Measurements from ENCODE around the gene GXYLT2.
"Not testable (repeated sequence)": the region's sequence is repeated elsewhere in the genome, so short reads cannot be mapped to it uniquely, and the experiment has no call there.

Gene GXYLT2

DNA sequence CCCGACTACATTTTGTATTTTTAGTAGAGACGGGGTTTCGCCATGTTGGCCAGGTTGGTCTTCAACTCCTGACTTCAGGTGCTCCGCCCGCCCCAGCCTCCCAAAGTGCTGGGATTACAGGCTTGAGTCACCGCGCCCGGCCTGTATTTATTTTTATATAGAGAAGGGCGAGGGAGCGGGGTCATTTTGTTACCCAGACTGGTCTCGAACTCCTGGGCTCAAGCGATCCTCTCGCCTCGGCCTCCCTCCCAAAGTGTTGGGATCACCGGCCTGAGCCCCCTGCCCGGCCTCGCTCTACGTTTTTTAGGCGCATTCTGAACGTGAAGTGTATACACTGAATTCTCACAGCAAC is 108.3 kb downstream of the GXYLT2 start:
- DNase-seq (ENCODE audit: extremely low spot score), result no peak
- CTCF ChIA-PET, result interaction anchor here (2.0 to 3.0 kb wide), 2 partner anchors 10 to 60 kb away, joined by 4 to 8 read pairs; no protein-coding TSS in a partner anchor
- POLR2A ChIA-PET, result no interaction called here
- TF ChIP-seq, protein P1, sequence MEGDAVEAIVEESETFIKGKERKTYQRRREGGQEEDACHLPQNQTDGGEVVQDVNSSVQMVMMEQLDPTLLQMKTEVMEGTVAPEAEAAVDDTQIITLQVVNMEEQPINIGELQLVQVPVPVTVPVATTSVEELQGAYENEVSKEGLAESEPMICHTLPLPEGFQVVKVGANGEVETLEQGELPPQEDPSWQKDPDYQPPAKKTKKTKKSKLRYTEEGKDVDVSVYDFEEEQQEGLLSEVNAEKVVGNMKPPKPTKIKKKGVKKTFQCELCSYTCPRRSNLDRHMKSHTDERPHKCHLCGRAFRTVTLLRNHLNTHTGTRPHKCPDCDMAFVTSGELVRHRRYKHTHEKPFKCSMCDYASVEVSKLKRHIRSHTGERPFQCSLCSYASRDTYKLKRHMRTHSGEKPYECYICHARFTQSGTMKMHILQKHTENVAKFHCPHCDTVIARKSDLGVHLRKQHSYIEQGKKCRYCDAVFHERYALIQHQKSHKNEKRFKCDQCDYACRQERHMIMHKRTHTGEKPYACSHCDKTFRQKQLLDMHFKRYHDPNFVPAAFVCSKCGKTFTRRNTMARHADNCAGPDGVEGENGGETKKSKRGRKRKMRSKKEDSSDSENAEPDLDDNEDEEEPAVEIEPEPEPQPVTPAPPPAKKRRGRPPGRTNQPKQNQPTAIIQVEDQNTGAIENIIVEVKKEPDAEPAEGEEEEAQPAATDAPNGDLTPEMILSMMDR (IDR thresholded peaks at IDR 0.05; ENCODE audit: control extremely low read depth, extremely low read depth, low read depth, missing control alignments), result no peak

DNA sequence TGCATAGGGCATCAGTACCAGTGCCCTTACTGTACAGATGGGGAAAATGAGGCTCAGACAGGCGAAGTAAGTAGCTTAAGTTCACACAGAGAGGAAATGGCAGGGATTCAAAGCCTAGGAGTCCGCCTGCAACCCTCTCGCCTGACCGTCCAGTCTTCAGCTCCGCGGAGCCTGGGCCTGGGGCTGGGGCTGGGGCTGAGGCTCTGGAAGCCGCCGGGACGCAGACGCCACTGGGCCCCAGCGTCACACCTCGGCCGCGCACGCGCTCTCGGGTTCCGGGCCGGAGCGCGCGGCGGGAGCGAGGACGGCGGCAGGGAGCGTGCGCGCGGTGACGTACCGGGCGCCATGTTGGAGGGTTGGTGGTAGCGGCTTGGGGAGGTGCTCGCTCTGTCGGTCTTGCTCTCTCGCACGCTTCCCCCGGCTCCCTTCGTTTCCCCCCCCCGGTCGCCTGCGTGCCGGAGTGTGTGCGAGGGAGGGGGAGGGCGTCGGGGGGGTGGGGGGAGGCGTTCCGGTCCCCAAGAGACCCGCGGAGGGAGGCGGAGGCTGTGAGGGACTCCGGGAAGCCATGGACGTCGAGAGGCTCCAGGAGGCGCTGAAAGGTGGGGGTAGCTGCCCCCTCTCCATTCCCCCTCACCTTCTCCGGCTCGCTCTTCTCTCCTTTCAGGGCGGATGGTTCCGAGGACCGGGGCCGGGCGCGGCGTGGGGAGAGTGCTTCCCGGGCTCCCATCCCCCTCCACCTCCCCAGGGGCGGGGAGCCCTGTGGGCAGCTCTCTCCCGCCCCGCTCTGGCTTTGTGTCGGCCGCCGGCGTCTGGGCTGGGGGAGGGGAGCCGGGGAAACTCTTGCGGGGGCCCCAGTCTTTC is 108.9 kb downstream of the GXYLT2 start, which contains the start of gene PPP4R2:
PPP4R2 (plus strand) TSS at position 339 of the 861 bp plus-strand sequence; CDS start at position 566, 227 bp downstream.
- peak; percentile 91 for DNase-seq (ENCODE audit: extremely low spot score)
- CTCF ChIA-PET, result interaction anchor here (1.3 to 2.0 kb wide), 8 partner anchors 10 to 686 kb away, joined by 3 to 21 read pairs (median 5); no protein-coding TSS in a partner anchor
- POLR2A ChIA-PET, result no interaction called here
- TF ChIP-seq, protein P1 (IDR thresholded peaks at IDR 0.05; ENCODE audit: control extremely low read depth, extremely low read depth, low read depth, missing control alignments), result peak; percentile 19

DNA sequence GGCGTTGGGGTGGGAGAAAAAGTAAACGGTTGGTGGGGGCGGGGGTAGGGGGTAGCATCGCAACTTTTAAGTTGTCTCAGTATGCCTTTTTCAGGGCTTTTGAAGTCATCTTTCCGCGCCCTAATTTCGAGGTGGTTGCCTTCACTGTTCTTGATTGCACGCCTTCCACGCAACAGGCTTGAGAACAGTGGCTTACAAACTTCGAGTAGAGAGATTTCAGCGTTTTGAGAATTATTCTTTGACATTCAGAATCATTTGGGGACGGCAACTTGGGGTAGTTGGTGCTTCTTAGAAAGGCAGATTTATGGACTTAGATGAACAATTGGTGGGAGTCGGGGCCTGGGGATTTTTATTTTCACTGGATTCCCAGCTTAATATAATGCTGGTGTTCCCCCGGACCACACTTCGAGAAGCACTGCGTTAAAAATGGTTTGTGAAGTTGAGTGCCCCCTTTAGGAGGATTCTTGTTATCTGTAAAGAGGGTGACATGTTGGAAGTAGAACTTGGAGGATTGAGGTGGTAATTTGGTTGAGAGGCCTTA is 109.6 kb downstream of the GXYLT2 start:
- peak; percentile 48 for DNase-seq (ENCODE audit: extremely low spot score)
- ChIA-PET CTCF (interaction anchor here (1.3 to 1.9 kb wide), 9 partner anchors 9 to 687 kb away, joined by 3 to 21 read pairs (median 5); no protein-coding TSS in a partner anchor), POLR2A (no interaction called here)
- TF ChIP-seq, protein P1 (IDR thresholded peaks at IDR 0.05; ENCODE audit: control extremely low read depth, extremely low read depth, low read depth, missing control alignments), result peak; percentile 47

DNA sequence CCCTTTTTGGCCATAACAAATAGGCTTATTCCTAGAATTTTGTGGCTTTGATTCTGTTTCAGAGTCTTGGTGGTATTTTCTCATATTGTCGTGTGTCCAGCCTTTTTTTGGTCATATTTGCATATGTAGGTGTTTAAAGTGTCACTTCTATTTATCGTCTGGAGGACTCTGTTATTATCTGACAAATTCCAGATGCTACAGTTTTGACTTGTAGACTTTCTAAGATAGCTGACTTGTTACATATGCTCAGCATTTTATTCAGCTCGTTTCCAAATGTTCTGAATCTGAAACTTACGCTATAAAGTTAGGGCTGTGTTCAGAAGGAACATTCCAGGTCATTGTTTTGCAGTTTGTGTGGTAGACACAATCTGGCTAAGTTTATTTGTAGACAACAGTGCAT is 110.6 kb downstream of the GXYLT2 start:
- DNase-seq (ENCODE audit: extremely low spot score), result no peak
- POLR2A ChIA-PET, result interaction anchor here (0.8 kb wide), 1 partner anchor 1778 kb away, joined by 3 read pairs; no protein-coding TSS in a partner anchor
- CTCF ChIA-PET, result interaction anchor here (1.5 to 4.2 kb wide), 4 partner anchors 11 to 60 kb away, joined by 3 to 31 read pairs (median 4); no protein-coding TSS in a partner anchor
- TF ChIP-seq, protein P1 (IDR thresholded peaks at IDR 0.05; ENCODE audit: control extremely low read depth, extremely low read depth, low read depth, missing control alignments), result no peak

DNA sequence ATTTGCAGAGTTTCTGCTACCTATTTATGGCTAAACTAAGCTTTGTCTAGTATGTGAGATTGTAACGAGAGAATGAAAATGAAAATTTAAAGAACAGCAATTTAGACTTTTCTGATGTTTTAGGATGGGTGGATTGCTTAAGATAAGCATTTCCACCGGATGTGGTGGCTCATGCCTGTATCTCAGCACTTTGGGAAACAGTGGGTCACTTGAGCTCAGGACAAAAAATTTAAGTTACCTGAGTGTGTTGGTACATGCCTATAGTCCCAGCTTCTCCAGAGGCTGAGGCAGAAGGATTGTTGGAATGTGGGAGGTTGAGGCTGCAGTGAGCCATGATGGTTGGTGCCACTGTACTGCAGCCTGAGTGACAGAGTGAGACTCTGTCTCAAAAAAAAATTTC is 112.1 kb downstream of the GXYLT2 start:
- CTCF ChIA-PET, result interaction anchor here (0.7 to 4.2 kb wide), 4 partner anchors 10 to 62 kb away, joined by 3 to 31 read pairs (median 4); no protein-coding TSS in a partner anchor
- POLR2A ChIA-PET, result no interaction called here
- DNase-seq (ENCODE audit: extremely low spot score), result no peak
- TF ChIP-seq, protein P1 (IDR thresholded peaks at IDR 0.05; ENCODE audit: control extremely low read depth, extremely low read depth, low read depth, missing control alignments), result no peak

DNA sequence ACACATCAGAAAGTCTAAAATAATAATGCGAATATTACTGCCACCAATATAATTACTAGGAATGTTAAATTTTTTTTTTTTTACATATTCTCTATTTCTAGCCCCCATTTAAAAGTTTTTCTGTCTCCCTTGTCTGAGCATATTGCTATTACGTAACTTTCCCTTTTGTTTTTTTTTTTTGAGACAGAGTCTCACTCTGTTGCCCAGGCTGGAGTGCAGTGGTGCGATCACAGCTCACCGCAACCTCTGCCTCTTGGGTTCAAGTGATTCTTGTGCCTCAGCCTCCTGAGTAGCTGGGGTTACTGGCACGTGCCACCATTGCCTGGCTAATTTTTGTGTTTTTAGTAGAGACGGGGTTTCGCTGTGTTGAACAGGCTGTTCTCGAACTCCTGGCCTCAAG is 115.2 kb downstream of the GXYLT2 start:
- DNase-seq (ENCODE audit: extremely low spot score); CTCF ChIA-PET; POLR2A ChIA-PET: not testable (repeated sequence)
